ENCODE measurements around the gene MTCL3.

The MTCL3 gene

DNA sequence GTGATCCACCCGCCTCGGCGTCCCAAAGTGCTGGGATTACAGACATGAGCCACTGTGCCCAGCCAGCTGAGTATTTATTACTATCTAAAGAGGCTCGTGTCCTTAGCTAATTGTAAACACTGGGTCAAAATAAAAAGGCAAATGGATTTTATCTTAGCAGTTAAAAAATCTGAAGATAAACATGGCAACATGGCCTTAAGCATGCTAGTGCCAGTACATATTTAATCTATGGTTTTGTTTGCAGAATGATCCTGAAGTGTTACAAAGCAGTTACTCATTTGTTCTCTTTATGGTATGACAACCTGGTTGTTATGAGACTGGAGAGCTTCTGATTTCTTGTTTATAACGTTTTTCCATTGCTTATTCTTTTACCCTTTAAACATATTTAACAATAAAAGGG is 56.1 kb downstream of the MTCL3 start:
- no peak overlapping the region for H3K27ac Mint-ChIP-seq
- H3K9me3 Mint-ChIP-seq, result no peaks in the 10 kb centered on the region
- Histone ChIP-seq H3K27me3 (ENCODE audit: control insufficient read depth, insufficient read depth, low read length) (no peaks in the 10 kb centered on the region), H3K9me3 (ENCODE audit: control insufficient read depth, insufficient read depth, low read length) (no peaks in the 10 kb centered on the region), H3K27ac (ENCODE audit: low read length) (no peak overlapping the region), H3K4me3 (ENCODE audit: low read length) (no peak overlapping the region), H3K4me1 (ENCODE audit: control insufficient read depth, insufficient read depth, low read length) (no peaks in the 10 kb centered on the region), H3K36me3 (ENCODE audit: control insufficient read depth, insufficient read depth, low read length) (no peaks in the 10 kb centered on the region)
- intact Hi-C loops (cut with micrococcal nuclease), result no loop called here
- DNase-seq, result no peak
- H3K4me3 Mint-ChIP-seq, result no peak overlapping the region
- H3K36me3 Mint-ChIP-seq, result no peaks in the 10 kb centered on the region
- TF ChIP-seq, protein P1, sequence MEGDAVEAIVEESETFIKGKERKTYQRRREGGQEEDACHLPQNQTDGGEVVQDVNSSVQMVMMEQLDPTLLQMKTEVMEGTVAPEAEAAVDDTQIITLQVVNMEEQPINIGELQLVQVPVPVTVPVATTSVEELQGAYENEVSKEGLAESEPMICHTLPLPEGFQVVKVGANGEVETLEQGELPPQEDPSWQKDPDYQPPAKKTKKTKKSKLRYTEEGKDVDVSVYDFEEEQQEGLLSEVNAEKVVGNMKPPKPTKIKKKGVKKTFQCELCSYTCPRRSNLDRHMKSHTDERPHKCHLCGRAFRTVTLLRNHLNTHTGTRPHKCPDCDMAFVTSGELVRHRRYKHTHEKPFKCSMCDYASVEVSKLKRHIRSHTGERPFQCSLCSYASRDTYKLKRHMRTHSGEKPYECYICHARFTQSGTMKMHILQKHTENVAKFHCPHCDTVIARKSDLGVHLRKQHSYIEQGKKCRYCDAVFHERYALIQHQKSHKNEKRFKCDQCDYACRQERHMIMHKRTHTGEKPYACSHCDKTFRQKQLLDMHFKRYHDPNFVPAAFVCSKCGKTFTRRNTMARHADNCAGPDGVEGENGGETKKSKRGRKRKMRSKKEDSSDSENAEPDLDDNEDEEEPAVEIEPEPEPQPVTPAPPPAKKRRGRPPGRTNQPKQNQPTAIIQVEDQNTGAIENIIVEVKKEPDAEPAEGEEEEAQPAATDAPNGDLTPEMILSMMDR (IDR thresholded peaks at IDR 0.05), result no peak
- peaks cover 3 to 19% of the 10 kb centered on the region in 2 donors for H3K27me3 Mint-ChIP-seq (ENCODE audit: low read depth in 2 of 2)
- WGBS (ENCODE audit: insufficient coverage), result 91% methylated on average over 4 of the region's 5 CpGs
- H3K4me1 Mint-ChIP-seq, result no peaks in the 10 kb centered on the region
- ATAC-seq, result no peak

DNA sequence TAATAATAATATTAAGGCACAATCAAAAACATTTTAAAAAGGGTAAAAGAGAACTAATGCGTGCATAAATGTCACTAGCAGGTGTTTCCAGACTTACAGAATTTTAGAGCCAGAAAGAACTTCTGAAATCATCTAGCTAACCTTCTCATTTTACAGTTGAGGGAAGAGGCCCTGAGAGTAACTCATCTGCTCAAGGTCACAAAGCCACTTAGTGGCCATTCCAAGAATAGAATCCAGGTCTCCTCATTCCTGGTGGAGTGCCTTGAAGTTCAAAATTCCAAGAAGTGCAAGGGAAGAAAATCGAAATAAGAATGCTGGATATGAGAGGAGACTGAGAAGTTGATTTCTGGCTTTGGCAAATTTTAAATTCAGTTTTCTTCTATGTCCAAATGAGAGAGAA is 56.8 kb downstream of the MTCL3 start:
- Histone ChIP-seq H3K27ac (ENCODE audit: low read length) (no peak overlapping the region), H3K4me3 (ENCODE audit: low read length) (no peak overlapping the region), H3K36me3 (ENCODE audit: control insufficient read depth, insufficient read depth, low read length) (no peaks in the 10 kb centered on the region), H3K27me3 (ENCODE audit: control insufficient read depth, insufficient read depth, low read length) (no peaks in the 10 kb centered on the region), H3K9me3 (ENCODE audit: control insufficient read depth, insufficient read depth, low read length) (no peaks in the 10 kb centered on the region), H3K4me1 (ENCODE audit: control insufficient read depth, insufficient read depth, low read length) (no peaks in the 10 kb centered on the region)
- DNase-seq (no peak), ATAC-seq (no peak)
- no peaks in the 10 kb centered on the region for H3K9me3 Mint-ChIP-seq
- H3K4me1 Mint-ChIP-seq, result no peaks in the 10 kb centered on the region
- TF ChIP-seq, protein P1 (IDR thresholded peaks at IDR 0.05), result no peak
- WGBS (ENCODE audit: insufficient coverage), result 100% methylated on average over 1 of the region's 2 CpGs
- no peak overlapping the region for H3K27ac Mint-ChIP-seq
- H3K4me3 Mint-ChIP-seq, result no peak overlapping the region
- peaks cover 3 to 26% of the 10 kb centered on the region in 2 donors for H3K27me3 Mint-ChIP-seq (ENCODE audit: low read depth in 2 of 2)
- H3K36me3 Mint-ChIP-seq, result no peaks in the 10 kb centered on the region
- intact Hi-C loops (cut with micrococcal nuclease), result no loop called here

DNA sequence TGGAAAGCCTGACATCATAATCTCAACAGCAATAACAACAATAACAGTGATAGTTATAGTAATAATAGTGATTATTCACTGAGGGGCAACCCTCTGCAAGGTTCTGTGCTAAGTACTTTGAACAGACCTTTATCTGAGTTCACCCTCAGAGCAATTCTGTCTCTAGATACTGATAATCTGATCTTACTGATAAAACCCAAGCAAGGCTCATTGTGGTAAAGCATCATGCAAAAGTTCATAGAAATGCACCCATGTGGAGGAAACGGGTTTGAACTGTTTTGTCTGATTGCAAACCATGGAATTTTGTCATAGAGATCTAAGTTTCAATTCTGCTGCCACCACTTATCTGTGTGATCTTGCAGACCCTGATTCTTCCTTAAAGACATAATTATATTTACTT is 58.7 kb downstream of the MTCL3 start:
- intact Hi-C loops (cut with micrococcal nuclease), result no loop called here
- Histone ChIP-seq H3K4me3 (ENCODE audit: low read length) (no peak overlapping the region), H3K9me3 (ENCODE audit: control insufficient read depth, insufficient read depth, low read length) (no peaks in the 10 kb centered on the region), H3K36me3 (ENCODE audit: control insufficient read depth, insufficient read depth, low read length) (no peaks in the 10 kb centered on the region), H3K27ac (ENCODE audit: low read length) (no peak overlapping the region), H3K27me3 (ENCODE audit: control insufficient read depth, insufficient read depth, low read length) (no peaks in the 10 kb centered on the region), H3K4me1 (ENCODE audit: control insufficient read depth, insufficient read depth, low read length) (no peaks in the 10 kb centered on the region)
- Mint-ChIP-seq H3K4me1 (no peaks in the 10 kb centered on the region), H3K27me3 (ENCODE audit: low read depth in 2 of 2) (peaks cover 0 to 27% of the 10 kb centered on the region in 2 donors), H3K27ac (no peak overlapping the region), H3K36me3 (no peaks in the 10 kb centered on the region), H3K4me3 (no peak overlapping the region), H3K9me3 (no peaks in the 10 kb centered on the region)
- 65% methylated on average over 1 of the region's 1 CpG for WGBS (ENCODE audit: insufficient coverage)
- TF ChIP-seq, protein P1 (IDR thresholded peaks at IDR 0.05), result no peak
- DNase-seq (no peak), ATAC-seq (peak in 1 of 3 donors; percentile 62)

DNA sequence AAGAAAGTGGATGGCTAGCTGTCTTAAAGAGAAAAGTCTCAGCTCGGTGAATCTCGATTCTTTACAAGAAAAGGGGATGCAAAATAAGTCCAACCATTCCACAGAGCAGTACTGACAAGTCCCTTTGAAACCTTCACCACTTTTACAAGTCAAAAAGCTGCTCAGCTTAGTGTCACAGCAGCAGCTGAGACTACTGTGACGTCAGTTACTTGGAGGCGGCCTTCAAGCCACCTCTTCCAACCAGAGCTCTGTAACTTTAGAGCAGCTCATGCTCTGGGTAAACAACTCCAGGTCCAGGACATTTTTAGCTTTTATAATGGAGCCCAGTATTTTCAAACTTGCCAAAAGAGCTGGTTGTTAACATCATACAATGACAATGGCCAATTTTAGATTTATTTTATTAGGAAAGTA is 59.9 kb downstream of the MTCL3 start, which contains the start of gene KIAA0408:
Gene KIAA0408 (minus strand): TSS at position 159 of the 411 bp plus-strand sequence. CDS start 5,408 bp downstream, outside the sequence.
- no peak within 1 kb of the TSS for H3K4me3 ChIP-seq (ENCODE audit: low read length)
- Mint-ChIP-seq H3K27ac (no peak within 1 kb of the TSS), H3K27me3 (ENCODE audit: low read depth in 2 of 2) (peaks cover 0 to 27% of the 10 kb centered on the region in 2 donors), H3K4me3 (no peak within 1 kb of the TSS), H3K9me3 (no peaks in the 10 kb centered on the region), H3K4me1 (no peaks in the 10 kb centered on the region), H3K36me3 (no peaks in the 10 kb centered on the region)
- WGBS (ENCODE audit: insufficient coverage), result 77% methylated on average over 4 of the region's 4 CpGs
- H3K27me3 ChIP-seq (ENCODE audit: control insufficient read depth, insufficient read depth, low read length), result no peaks in the 10 kb centered on the region
- no peaks in the 10 kb centered on the region for H3K9me3 ChIP-seq (ENCODE audit: control insufficient read depth, insufficient read depth, low read length)
- TF ChIP-seq, protein P1 (IDR thresholded peaks at IDR 0.05), result no peak
- no peaks in the 10 kb centered on the region for H3K36me3 ChIP-seq (ENCODE audit: control insufficient read depth, insufficient read depth, low read length)
- no peak for DNase-seq
- H3K4me1 ChIP-seq (ENCODE audit: control insufficient read depth, insufficient read depth, low read length), result no peaks in the 10 kb centered on the region
- H3K27ac ChIP-seq (ENCODE audit: low read length), result no peak within 1 kb of the TSS
- intact Hi-C loops (cut with micrococcal nuclease), result no loop called here
- ATAC-seq, result no peak
